ENCODE measurements around the gene LAMTOR2. TPM values are rescaled to one million over a fixed set of nuclear protein-coding genes. Genes with fewer than 3 reads are reported as not detected.

LAMTOR2 gene
- total and polyA plus RNA-seq, 2 of the 8 experiments (the other 6 are each of a cell fraction or from before 2014, with no cell fraction given): 54.7 to 122 TPM

GRCh38 chr1:156064615-156065014 is 10.0 kb downstream of the LAMTOR2 start (continued):
- TF ChIP-seq JUN (IDR thresholded peaks at IDR 0.05; ENCODE audit: low read depth, low read length) (no peak), GTF2F1 (IDR thresholded peaks at IDR 0.05; ENCODE audit: borderline replicate concordance, low read depth, low read length) (no peak), KDM4A (IDR thresholded peaks at IDR 0.05; ENCODE audit: low read depth, low read length, severe bottlenecking) (no peak), RBBP5 (IDR thresholded peaks at IDR 0.05; ENCODE audit: borderline replicate concordance, low read depth, low read length) (no peak), BRCA1 (IDR thresholded peaks at IDR 0.05; ENCODE audit: low read depth, low read length) (no peak), CHD7 (IDR thresholded peaks at IDR 0.05; ENCODE audit: insufficient replicate concordance, low read length) (no peak), POU5F1 (IDR thresholded peaks at IDR 0.05; ENCODE audit: low read depth, low read length) (no peak), SIRT6 (IDR thresholded peaks at IDR 0.05; ENCODE audit: low read length) (no peak), E2F6 (IDR thresholded peaks at IDR 0.05) (no peak), EZH2 (IDR thresholded peaks at IDR 0.05; ENCODE audit: low read depth, low read length, severe bottlenecking) (no peak)
